ENCODE results near the gene TMEM108. TPM values are rescaled to one million over a fixed set of nuclear protein-coding genes. Genes with fewer than 3 reads are reported as not detected.

The TMEM108 gene
- total RNA-seq, 2 experiments from 2014 or later: not detected

DNA sequence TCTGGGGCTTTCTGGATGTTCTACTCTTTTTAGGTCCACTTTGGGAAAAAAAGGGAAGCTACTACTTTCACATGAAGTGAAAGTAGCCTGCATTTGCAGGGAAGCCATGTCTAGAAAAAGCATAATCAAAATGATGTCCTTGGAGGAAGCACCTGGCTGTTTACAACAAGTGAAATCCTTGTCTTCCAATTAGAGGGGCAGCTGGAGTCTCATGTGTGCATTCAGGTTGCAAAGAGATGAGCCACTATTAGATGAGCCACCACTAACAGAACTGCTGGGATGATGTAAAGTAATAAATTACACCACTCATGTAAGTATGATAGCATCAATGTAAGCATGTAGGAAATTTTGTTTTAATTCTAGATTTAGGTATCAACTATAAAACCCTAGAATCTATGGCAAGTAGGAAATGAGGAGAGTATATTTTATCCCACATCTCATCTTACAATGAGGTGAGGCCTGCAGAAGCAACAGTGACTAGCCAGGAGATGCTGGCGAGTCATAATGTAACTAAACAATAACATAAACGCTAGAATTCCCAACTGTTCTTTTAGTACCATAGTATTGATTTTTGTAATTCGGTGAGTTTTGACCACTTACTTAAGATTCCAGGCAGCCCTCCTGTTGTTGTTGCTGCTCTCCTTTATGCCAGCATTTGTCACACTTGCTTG is 75.9 kb downstream of the TMEM108 start:
- H3K9me3 ChIP-seq (ENCODE audit: low read length): no peaks in the 10 kb centered on the region
- BruUV-seq (replicated peaks): no TSS peak
- intact Hi-C loops (cut with micrococcal nuclease; ENCODE audit: unreplicated experiment): no loop called here
- no peak overlapping the region for H3K27ac ChIP-seq (ENCODE audit: low read depth, low read length, poor library complexity, severe bottlenecking)
- no peaks in the 10 kb centered on the region for H3K4me1 ChIP-seq (ENCODE audit: insufficient read depth, low read length, poor library complexity, severe bottlenecking)
- TF ChIP-seq EZH2phosphoT487 (IDR thresholded peaks at IDR 0.05; ENCODE audit: borderline replicate concordance, low read depth, low read length): no peak
- TF ChIP-seq, protein P1, sequence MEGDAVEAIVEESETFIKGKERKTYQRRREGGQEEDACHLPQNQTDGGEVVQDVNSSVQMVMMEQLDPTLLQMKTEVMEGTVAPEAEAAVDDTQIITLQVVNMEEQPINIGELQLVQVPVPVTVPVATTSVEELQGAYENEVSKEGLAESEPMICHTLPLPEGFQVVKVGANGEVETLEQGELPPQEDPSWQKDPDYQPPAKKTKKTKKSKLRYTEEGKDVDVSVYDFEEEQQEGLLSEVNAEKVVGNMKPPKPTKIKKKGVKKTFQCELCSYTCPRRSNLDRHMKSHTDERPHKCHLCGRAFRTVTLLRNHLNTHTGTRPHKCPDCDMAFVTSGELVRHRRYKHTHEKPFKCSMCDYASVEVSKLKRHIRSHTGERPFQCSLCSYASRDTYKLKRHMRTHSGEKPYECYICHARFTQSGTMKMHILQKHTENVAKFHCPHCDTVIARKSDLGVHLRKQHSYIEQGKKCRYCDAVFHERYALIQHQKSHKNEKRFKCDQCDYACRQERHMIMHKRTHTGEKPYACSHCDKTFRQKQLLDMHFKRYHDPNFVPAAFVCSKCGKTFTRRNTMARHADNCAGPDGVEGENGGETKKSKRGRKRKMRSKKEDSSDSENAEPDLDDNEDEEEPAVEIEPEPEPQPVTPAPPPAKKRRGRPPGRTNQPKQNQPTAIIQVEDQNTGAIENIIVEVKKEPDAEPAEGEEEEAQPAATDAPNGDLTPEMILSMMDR (conservative IDR thresholded peaks at IDR 0.05; ENCODE audit: low read length): no peak
- H3K79me2 ChIP-seq (ENCODE audit: insufficient read depth, low read depth, low read length): no peaks in the 10 kb centered on the region
- H3K36me3 ChIP-seq (ENCODE audit: insufficient read depth, low read length): no peaks in the 10 kb centered on the region
- no peak overlapping the region for H2AFZ ChIP-seq (ENCODE audit: low read length)
- H3K4me3 ChIP-seq (ENCODE audit: low read depth, low read length, poor library complexity, severe bottlenecking): no peak overlapping the region
- H4K20me1 ChIP-seq (ENCODE audit: insufficient read depth, low read length): no peaks in the 10 kb centered on the region
- no peak for DNase-seq (ENCODE audit: low spot score)
- CTCF ChIA-PET (ENCODE audit: unreplicated experiment): no interaction called here
- no peaks in the 10 kb centered on the region for H3K9me2 ChIP-seq (ENCODE audit: insufficient read depth, low read length)
- H3K4me2 ChIP-seq (ENCODE audit: low read length): no peak overlapping the region
- POLR2A ChIA-PET: no interaction called here

DNA sequence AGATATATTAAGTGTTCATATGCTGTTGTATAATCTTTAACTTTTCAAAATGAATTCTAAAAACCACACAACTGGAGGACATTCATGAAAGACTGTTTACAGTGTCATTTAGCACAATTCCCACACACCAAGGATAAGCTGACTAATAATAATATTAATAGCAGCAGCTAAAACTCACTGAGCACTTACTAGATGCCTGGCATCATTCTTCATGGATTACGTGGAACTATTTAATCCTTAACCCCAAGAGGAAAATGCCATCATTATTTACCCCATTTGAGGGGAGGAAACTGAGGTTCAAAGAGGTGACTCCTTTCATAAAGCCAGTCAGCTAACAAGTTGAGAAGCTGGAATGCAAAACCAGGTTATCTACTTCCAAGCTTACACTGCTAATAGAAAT is 77.0 kb downstream of the TMEM108 start:
- BruUV-seq (replicated peaks): no TSS peak
- Histone ChIP-seq H4K20me1 (ENCODE audit: insufficient read depth, low read length) (no peaks in the 10 kb centered on the region), H2AFZ (ENCODE audit: low read length) (no peak overlapping the region), H3K9me2 (ENCODE audit: insufficient read depth, low read length) (no peaks in the 10 kb centered on the region), H3K4me3 (ENCODE audit: low read depth, low read length, poor library complexity, severe bottlenecking) (no peak overlapping the region), H3K9me3 (ENCODE audit: low read length) (no peaks in the 10 kb centered on the region), H3K27ac (ENCODE audit: low read depth, low read length, poor library complexity, severe bottlenecking) (no peak overlapping the region), H3K36me3 (ENCODE audit: insufficient read depth, low read length) (no peaks in the 10 kb centered on the region), H3K79me2 (ENCODE audit: insufficient read depth, low read depth, low read length) (no peaks in the 10 kb centered on the region), H3K4me1 (ENCODE audit: insufficient read depth, low read length, poor library complexity, severe bottlenecking) (no peaks in the 10 kb centered on the region), H3K4me2 (ENCODE audit: low read length) (no peak overlapping the region)
- ChIA-PET POLR2A (interaction anchor here (1.4 kb wide), 1 partner anchor 250 kb away, joined by 3 read pairs; no protein-coding TSS in a partner anchor), CTCF (ENCODE audit: unreplicated experiment) (no interaction called here)
- TF ChIP-seq EZH2phosphoT487 (IDR thresholded peaks at IDR 0.05; ENCODE audit: borderline replicate concordance, low read depth, low read length): no peak
- TF ChIP-seq, protein P1 (conservative IDR thresholded peaks at IDR 0.05; ENCODE audit: low read length): no peak
- intact Hi-C loops (cut with micrococcal nuclease; ENCODE audit: unreplicated experiment): no loop called here
- no peak for DNase-seq (ENCODE audit: low spot score)

DNA sequence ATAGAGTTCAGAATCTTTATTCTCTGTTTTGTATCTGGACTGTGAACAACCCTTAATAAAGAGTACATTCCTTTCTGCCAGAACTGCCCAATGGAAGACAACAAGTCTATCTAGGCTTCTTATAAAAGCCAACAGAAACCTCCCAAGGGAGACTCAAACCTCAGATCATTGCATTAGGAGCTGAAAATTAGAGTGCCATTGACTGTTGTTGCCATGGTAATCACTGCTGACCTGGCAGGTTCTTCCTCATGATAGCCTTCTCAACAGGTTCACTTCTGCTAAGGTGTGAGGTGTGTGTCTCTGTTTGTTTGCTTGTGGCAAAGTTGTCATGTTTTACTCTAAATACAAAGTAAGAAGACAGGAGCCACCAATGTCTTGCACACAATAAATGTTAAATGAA is 79.2 kb downstream of the TMEM108 start:
- H3K27ac ChIP-seq (ENCODE audit: low read depth, low read length, poor library complexity, severe bottlenecking): no peak overlapping the region
- no peaks in the 10 kb centered on the region for H3K36me3 ChIP-seq (ENCODE audit: insufficient read depth, low read length)
- no peak for DNase-seq (ENCODE audit: low spot score)
- ChIA-PET POLR2A (no interaction called here), CTCF (ENCODE audit: unreplicated experiment) (no interaction called here)
- H3K79me2 ChIP-seq (ENCODE audit: insufficient read depth, low read depth, low read length): no peaks in the 10 kb centered on the region
- H4K20me1 ChIP-seq (ENCODE audit: insufficient read depth, low read length): no peaks in the 10 kb centered on the region
- TF ChIP-seq EZH2phosphoT487 (IDR thresholded peaks at IDR 0.05; ENCODE audit: borderline replicate concordance, low read depth, low read length): no peak
- TF ChIP-seq, protein P1 (conservative IDR thresholded peaks at IDR 0.05; ENCODE audit: low read length): no peak
- no peak overlapping the region for H3K4me2 ChIP-seq (ENCODE audit: low read length)
- H3K9me3 ChIP-seq (ENCODE audit: low read length): no peaks in the 10 kb centered on the region
- no peaks in the 10 kb centered on the region for H3K4me1 ChIP-seq (ENCODE audit: insufficient read depth, low read length, poor library complexity, severe bottlenecking)
- intact Hi-C loops (cut with micrococcal nuclease; ENCODE audit: unreplicated experiment): no loop called here
- no peaks in the 10 kb centered on the region for H3K9me2 ChIP-seq (ENCODE audit: insufficient read depth, low read length)
- no peak overlapping the region for H2AFZ ChIP-seq (ENCODE audit: low read length)
- no peak overlapping the region for H3K4me3 ChIP-seq (ENCODE audit: low read depth, low read length, poor library complexity, severe bottlenecking)
- no TSS peak for BruUV-seq (replicated peaks)
